ENCODE results near the gene SLC6A16. TPM values are rescaled to one million over a fixed set of nuclear protein-coding genes. Genes with fewer than 3 reads are reported as not detected.

The SLC6A16 gene
- total and polyA plus RNA-seq, 2 of the 8 experiments (the other 6 are each of a cell fraction or from before 2014, with no cell fraction given): 1.1 to 1.5 TPM

DNA sequence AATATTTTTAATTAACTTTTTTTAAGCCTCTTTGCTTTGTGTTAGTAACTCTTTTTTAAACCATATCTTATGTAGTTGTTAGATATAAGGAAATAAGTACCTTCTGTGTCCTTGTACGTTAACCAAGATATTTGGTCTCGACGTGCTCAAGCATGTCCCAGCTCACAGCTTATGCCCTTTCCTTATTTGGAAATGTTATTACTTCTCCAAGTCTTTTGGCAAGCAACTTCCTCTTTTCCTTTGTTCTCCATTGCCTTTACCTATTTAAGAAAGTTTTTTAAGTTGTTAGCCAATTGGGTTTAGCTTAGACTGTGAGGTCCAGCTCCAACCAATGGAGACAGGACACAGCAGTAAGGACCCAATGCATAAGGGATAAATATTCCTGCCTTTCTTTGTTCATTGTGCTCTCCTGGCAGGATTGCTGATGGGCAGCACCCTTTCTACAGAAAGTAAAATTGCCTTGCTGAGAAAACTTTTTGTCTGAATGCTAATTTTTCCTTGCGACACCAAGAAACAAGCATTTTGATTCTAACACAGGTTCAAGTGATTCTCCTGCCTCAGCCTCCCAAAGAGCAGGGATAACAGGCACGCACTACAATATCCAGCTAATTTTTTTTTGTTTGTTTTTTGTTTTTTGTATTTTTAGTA, 43.8 kb upstream of the SLC6A16 start:
- Histone ChIP-seq H3K4me1 (replicated peaks in 1 of 4; ENCODE audit: control insufficient read depth in 3 of 4, insufficient read depth in 4 of 4, low read length in 3 of 4) (peaks cover 0 to 6% (median 2%) of the 10 kb centered on the region in 4 experiments; a peak in 5 of 7 replicates), H4K5ac (ENCODE audit: insufficient read length, low read depth, low read length) (no peak overlapping the region), H4K20me1 (replicated peaks in 1 of 2; ENCODE audit: control insufficient read depth in 1 of 2, insufficient read depth in 2 of 2, low read length in 2 of 2) (no peaks in the 10 kb centered on the region), H4K8ac (ENCODE audit: extremely low read depth, insufficient read depth, low read length) (no peak overlapping the region), H3K14ac (ENCODE audit: insufficient read length) (no peak overlapping the region), H3K56ac (replicated peaks; ENCODE audit: insufficient read length, low read depth, low read length) (no peak overlapping the region), H2BK20ac (ENCODE audit: low read length) (0 out of 2 replicates have a peak overlapping the region, but pooled peaks have one; percentile 32), H3K27ac (ENCODE audit: low read depth, low read length) (no peak overlapping the region), H3K18ac (ENCODE audit: extremely low read depth, low read length) (no peak overlapping the region), H3K23me2 (ENCODE audit: low read depth, low read length) (no peaks in the 10 kb centered on the region; the same call in 1 of the 2 replicates), H3K79me1 (ENCODE audit: low read depth, low read length) (no peaks in the 10 kb centered on the region), H2BK15ac (ENCODE audit: low read length) (no peak overlapping the region), H3K23ac (ENCODE audit: insufficient read length) (no peak overlapping the region), H3K9me3 (ENCODE audit: insufficient read depth in 2 of 2, low read depth in 1 of 2, low read length in 1 of 2) (0 out of 4 replicates have a peak, but pooled peaks cover 0 to 7% of the 10 kb centered on the region in 2 experiments), H3K4me2 (ENCODE audit: insufficient read depth in 1 of 2, low read depth in 2 of 2, low read length in 2 of 2) (no peak overlapping the region), H3K4ac (replicated peaks; ENCODE audit: insufficient read length, low read depth, low read length) (no peak overlapping the region), H2AFZ (ENCODE audit: low read length) (no peak overlapping the region), H3K4me3 (ENCODE audit: extremely low read depth in 1 of 4, insufficient read depth in 2 of 4, low read depth in 3 of 4, low read length in 4 of 4) (no peak overlapping the region), H3K27me3 (replicated peaks in 1 of 4; ENCODE audit: control insufficient read depth in 3 of 4, extremely low read depth in 1 of 4, insufficient read depth in 3 of 4, low read length in 3 of 4) (no peaks in the 10 kb centered on the region), H3K79me2 (ENCODE audit: control insufficient read depth in 1 of 2, insufficient read depth in 2 of 2, low read length in 2 of 2) (no peaks in the 10 kb centered on the region), H2BK5ac (ENCODE audit: low read depth, low read length) (no peak overlapping the region), H2BK120ac (replicated peaks; ENCODE audit: low read depth, low read length) (no peak overlapping the region), H2BK12ac (ENCODE audit: low read depth, low read length) (no peak overlapping the region), H4K91ac (replicated peaks; ENCODE audit: insufficient read length, low read length) (no peak overlapping the region), H3K36me3 (ENCODE audit: control insufficient read depth in 2 of 4, insufficient read depth in 4 of 4, low read length in 3 of 4) (no peaks in the 10 kb centered on the region), H2AK5ac (ENCODE audit: low read depth, low read length) (no peak overlapping the region), H3K9ac (replicated peaks in 1 of 4; ENCODE audit: extremely low read depth in 1 of 4, low read depth in 3 of 4, low read length in 3 of 4) (no peak overlapping the region)
- POLR2A ChIA-PET (ENCODE audit: partially characterized antibody): interaction anchor here (1.1 to 3.3 kb wide), 2 partner anchors 76 to 84 kb away, joined by 3 to 12 read pairs; partner anchors contain the start of genes ALDH16A1 and PIH1D1
- FAIRE-seq (peak; percentile 57), DNase-seq (ENCODE audit: low read depth in 1 of 2, low spot score in 2 of 2) (no peak)
- CTCF ChIA-PET (ENCODE audit: partially characterized antibody): interaction anchor here (0.8 kb wide), 1 partner anchor 61 kb away, joined by 4 read pairs; no protein-coding TSS in a partner anchor
- WGBS, 2 experiments (ENCODE audit: extremely low coverage in 1 of 2, insufficient coverage in 1 of 2, insufficient read length in 1 of 2, insufficient replicate concordance in 2 of 2, low coverage in 1 of 2, low lambda C conversion rate in 2 of 2, missing lambda C conversion rate in 1 of 2): 92% methylated on average over 5 of the region's 5 CpGs; no CpG with 5 or more reads in 1 of the 2 experiments
- TF ChIP-seq SRF (IDR thresholded peaks at IDR 0.05; ENCODE audit: low read depth, low read length): peak; percentile 27; the same call in 1 of the 2 replicates
- TF ChIP-seq JUN (IDR thresholded peaks at IDR 0.05; ENCODE audit: low read depth, low read length): no peak
- TF ChIP-seq RBBP5 (IDR thresholded peaks at IDR 0.05; ENCODE audit: borderline replicate concordance, low read depth, low read length): no peak

Data from H1 (cell line).